Smooth muscle cell (in vitro differentiated cells): ENCODE data around the gene HIGD1B. TPM values are rescaled to one million over a fixed set of nuclear protein-coding genes. Genes with fewer than 3 reads are reported as not detected.

Experiments
- DNase-seq: peaks from one replicate; lab custom pipeline; 2025; ENCODE audit not compliant: unreplicated experiment; lab: John Stamatoyannopoulos, UW
- H2AFZ ChIP-seq: fragments of 200-600 bp; sonication (generic); 2 replicates; pipeline ENCODE4 v1.6.0; 2016; ENCODE audit warnings: antibody characterized with exemption, low read depth, mild to moderate bottlenecking
- H3F3A ChIP-seq: fragments of 200-600 bp; sonication (generic); 2 replicates; pipeline ENCODE4 v1.6.0; 2017; ENCODE audit warnings: antibody characterized with exemption, low read depth
- H3K27ac ChIP-seq: fragments of 200-600 bp; sonication (generic); 2 replicates; pipeline ENCODE4 v1.5.1; 2016; ENCODE audit warnings: low read depth, mild to moderate bottlenecking
- H3K27me3 ChIP-seq: fragments of 200-600 bp; sonication (generic); 2 replicates; pipeline ENCODE4 v1.6.1; 2016; ENCODE audit warnings: low read depth, mild to moderate bottlenecking
- H3K36me3 ChIP-seq: fragments of 200-600 bp; sonication (generic); 2 replicates; pipeline ENCODE4 v1.5.1; 2016; ENCODE audit warnings: low read depth
- H3K4me1 ChIP-seq: fragments of 200-600 bp; sonication (generic); 2 replicates; pipeline ENCODE4 v1.5.1; 2016; ENCODE audit warnings: low read depth
- H3K4me2 ChIP-seq: fragments of 200-600 bp; sonication (generic); 2 replicates; pipeline ENCODE4 v1.6.0; 2016; ENCODE audit warnings: mild to moderate bottlenecking
- H3K4me3 ChIP-seq: fragments of 200-600 bp; sonication (generic); 2 replicates; pipeline ENCODE4 v1.5.1; 2016; ENCODE audit warnings: mild to moderate bottlenecking
- H3K79me2 ChIP-seq: fragments of 200-600 bp; sonication (generic); 2 replicates; pipeline ENCODE4 v1.6.0; 2016; ENCODE audit warnings: low read depth, mild to moderate bottlenecking
- H3K9ac ChIP-seq: fragments of 200-600 bp; sonication (generic); 2 replicates; pipeline ENCODE4 v1.6.0; 2016; ENCODE audit warnings: low read depth
- H3K9me3 ChIP-seq: fragments of 200-600 bp; sonication (generic); replicated peaks from 2 replicates; pipeline ENCODE4 v1.5.1; 2016; ENCODE audit warnings: low read depth
- H4K20me1 ChIP-seq: fragments of 200-600 bp; sonication (generic); 2 replicates; pipeline ENCODE4 v1.6.0; 2016; ENCODE audit warnings: low read depth
- WGBS: methylation state at CpG from one replicate; pipeline ENCODE4 v1.1.7; 2016; ENCODE audit warnings: low lambda C conversion rate; 5-methylcytosine and 5-hydroxymethylcytosine counted together
- polyA plus RNA-seq: library from polyadenylated mRNA; unstranded; fragments of >200 nt; fragmentation: Nextera tagmentation; extraction: Ambion mirVana; gene quantifications from 2 replicates; pipeline ENCODE4 v1.2.1, GENCODE V29; 2016
- total RNA-seq: library from RNA; depleted of rRNA; stranded (reverse); fragments of >200 nt; gene quantifications from 2 replicates; pipeline ENCODE4 v1.2.3, GENCODE V29; 2014
- TF ChIP-seq, protein P1 (sequence below): fragments of 200-600 bp; sonication (generic); IDR thresholded peaks from 2 replicates; pipeline ENCODE4 v1.5.1; 2017; ENCODE audit warnings: borderline replicate concordance, mild to moderate bottlenecking, antibody characterized with exemption; ENCODE audit not compliant: insufficient read depth, poor library complexity, severe bottlenecking

HIGD1B gene
- total and polyA plus RNA-seq, 2 experiments from 2014 or later = 0.39 TPM; not detected in 1

DNA sequence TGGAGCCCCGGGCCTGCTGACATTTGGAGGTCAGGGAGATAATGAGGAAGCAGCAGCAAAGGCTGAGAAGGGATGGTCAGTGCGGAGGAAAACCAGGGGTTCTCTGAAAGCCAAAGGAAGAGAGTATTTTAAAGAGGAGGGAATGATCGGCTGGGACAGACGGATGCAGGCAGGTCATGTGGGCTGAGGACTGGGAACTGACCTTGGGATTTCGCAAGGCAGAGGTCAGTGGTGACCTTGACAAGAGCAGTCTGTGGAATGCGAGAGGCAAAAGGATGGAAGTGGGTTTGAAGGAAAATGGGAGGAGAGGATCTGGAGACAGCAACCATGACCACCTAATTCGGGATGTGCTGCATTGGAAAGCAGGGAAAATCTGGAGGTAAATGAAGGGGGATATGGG, 41.3 kb downstream of the HIGD1B start:
- DNase-seq = no peak
- no peak overlapping the region for H3K4me3 ChIP-seq
- 94% methylated on average over 7 of the region's 7 CpGs for WGBS
- H3K27ac ChIP-seq = no peak overlapping the region
- no peaks in the 10 kb centered on the region for H3F3A ChIP-seq
- H3K27me3 ChIP-seq = no peaks in the 10 kb centered on the region
- H3K4me2 ChIP-seq = no peak overlapping the region
- no peaks in the 10 kb centered on the region for H3K4me1 ChIP-seq
- TF ChIP-seq, protein P1, sequence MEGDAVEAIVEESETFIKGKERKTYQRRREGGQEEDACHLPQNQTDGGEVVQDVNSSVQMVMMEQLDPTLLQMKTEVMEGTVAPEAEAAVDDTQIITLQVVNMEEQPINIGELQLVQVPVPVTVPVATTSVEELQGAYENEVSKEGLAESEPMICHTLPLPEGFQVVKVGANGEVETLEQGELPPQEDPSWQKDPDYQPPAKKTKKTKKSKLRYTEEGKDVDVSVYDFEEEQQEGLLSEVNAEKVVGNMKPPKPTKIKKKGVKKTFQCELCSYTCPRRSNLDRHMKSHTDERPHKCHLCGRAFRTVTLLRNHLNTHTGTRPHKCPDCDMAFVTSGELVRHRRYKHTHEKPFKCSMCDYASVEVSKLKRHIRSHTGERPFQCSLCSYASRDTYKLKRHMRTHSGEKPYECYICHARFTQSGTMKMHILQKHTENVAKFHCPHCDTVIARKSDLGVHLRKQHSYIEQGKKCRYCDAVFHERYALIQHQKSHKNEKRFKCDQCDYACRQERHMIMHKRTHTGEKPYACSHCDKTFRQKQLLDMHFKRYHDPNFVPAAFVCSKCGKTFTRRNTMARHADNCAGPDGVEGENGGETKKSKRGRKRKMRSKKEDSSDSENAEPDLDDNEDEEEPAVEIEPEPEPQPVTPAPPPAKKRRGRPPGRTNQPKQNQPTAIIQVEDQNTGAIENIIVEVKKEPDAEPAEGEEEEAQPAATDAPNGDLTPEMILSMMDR = no peak
- no peak overlapping the region for H2AFZ ChIP-seq
- H4K20me1 ChIP-seq = peaks cover 53% of the 10 kb centered on the region
- H3K9me3 ChIP-seq = no peaks in the 10 kb centered on the region
- H3K79me2 ChIP-seq = peaks cover 37% of the 10 kb centered on the region
- peaks cover 9% of the 10 kb centered on the region for H3K36me3 ChIP-seq
- H3K9ac ChIP-seq = no peak overlapping the region

DNA sequence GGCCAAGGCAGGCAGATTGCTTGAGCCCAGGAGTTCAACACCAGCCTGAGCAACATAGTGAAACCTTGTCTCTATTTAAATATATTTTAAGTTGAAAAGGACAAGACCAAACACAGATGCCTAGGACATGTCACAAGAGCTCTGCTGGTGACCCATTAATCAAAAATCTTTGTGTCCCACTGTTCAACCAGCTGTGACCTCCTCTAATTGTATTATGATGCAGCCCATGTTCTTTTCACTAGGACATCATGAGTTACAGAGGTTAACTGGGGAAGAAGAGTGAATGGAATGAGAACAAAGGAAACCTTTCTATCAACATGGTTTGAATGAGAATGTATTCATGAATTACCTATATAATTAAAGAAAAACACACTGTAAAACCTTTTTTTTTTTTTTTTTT, 44.6 kb downstream of the HIGD1B start:
- Histone ChIP-seq H3F3A (no peaks in the 10 kb centered on the region), H3K4me2 (no peak overlapping the region), H3K27ac (no peak overlapping the region), H3K9me3 (no peaks in the 10 kb centered on the region), H3K9ac (no peak overlapping the region), H3K4me3 (no peak overlapping the region), H3K4me1 (no peaks in the 10 kb centered on the region), H2AFZ (no peak overlapping the region), H3K79me2 (peaks cover 65% of the 10 kb centered on the region), H4K20me1 (peaks cover 58% of the 10 kb centered on the region), H3K36me3 (peaks cover 6% of the 10 kb centered on the region), H3K27me3 (no peaks in the 10 kb centered on the region)
- TF ChIP-seq, protein P1 = no peak
- DNase-seq = no peak

DNA sequence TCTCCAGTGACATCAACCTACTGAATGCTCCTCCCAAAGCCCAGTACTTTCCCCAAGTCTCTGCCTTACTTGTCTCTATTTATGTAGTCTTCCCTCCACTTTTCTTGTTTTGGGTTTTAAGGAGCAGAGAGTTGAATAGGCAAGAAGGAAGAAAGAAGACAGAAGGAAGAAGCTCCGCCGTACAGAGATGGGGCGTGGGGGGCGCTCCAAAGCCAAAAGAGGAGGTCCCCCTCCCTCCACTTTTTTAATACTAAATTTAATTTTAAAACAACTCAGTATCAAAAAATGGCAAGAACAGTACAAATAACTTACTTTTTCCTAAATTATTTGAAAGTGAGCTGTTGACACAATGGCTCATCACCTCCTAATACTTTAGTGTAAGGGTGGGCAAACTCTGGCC, 47.0 kb downstream of the HIGD1B start:
- no peak for DNase-seq
- no peak overlapping the region for H2AFZ ChIP-seq
- peaks cover 6% of the 10 kb centered on the region for H3K36me3 ChIP-seq
- 97% methylated on average over 4 of the region's 4 CpGs for WGBS
- peaks cover 77% of the 10 kb centered on the region for H3K79me2 ChIP-seq
- H4K20me1 ChIP-seq = peaks cover 35% of the 10 kb centered on the region
- H3K27ac ChIP-seq = no peak overlapping the region
- no peaks in the 10 kb centered on the region for H3K9me3 ChIP-seq
- no peaks in the 10 kb centered on the region for H3K27me3 ChIP-seq
- no peak overlapping the region for H3K9ac ChIP-seq
- H3F3A ChIP-seq = peaks cover 4% of the 10 kb centered on the region
- H3K4me2 ChIP-seq = no peak overlapping the region
- H3K4me3 ChIP-seq = no peak overlapping the region
- TF ChIP-seq, protein P1 = no peak
- peaks cover 10% of the 10 kb centered on the region for H3K4me1 ChIP-seq

DNA sequence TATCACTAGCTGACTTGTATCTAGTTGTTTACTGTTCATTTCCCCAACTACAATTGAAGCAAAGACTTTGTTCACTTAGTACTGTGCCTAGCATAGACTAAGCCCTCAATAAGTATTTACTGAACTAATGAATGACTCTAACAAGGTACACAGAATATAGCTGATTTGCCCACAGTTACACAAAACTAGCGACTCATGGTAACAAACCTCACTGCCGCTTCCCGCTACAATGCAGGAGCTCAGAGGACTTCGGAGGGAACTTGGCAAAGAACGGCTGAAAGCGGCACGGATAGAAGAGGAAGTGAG, 51.0 kb downstream of the HIGD1B start:
- no peak for DNase-seq
- Histone ChIP-seq H3K4me1 (peaks cover 10% of the 10 kb centered on the region), H3F3A (peaks cover 8% of the 10 kb centered on the region), H4K20me1 (peaks cover 13% of the 10 kb centered on the region), H3K9me3 (no peaks in the 10 kb centered on the region), H3K4me2 (peak overlapping the region; percentile 98), H2AFZ (peak overlapping the region; percentile 96), H3K27ac (peak overlapping the region; percentile 99), H3K4me3 (peak overlapping the region; percentile 78), H3K27me3 (no peaks in the 10 kb centered on the region), H3K9ac (peak overlapping the region; percentile 100), H3K36me3 (no peaks in the 10 kb centered on the region), H3K79me2 (peaks cover 48% of the 10 kb centered on the region)
- TF ChIP-seq, protein P1 = no peak
- WGBS = under 1% methylated on average over 7 of the region's 7 CpGs
